DMS 273 treated with DMSO at 0.1 percent for 48 hours (cell line): ENCODE measurements around the gene RUBCN.
"Not testable (repeated sequence)": the region's sequence is repeated elsewhere in the genome, so short reads cannot be mapped to it uniquely, and the experiment has no call there.

Source experiments
- DNase-seq: peaks from one replicate; lab custom pipeline; 2025; lab: John Stamatoyannopoulos, UW

The RUBCN gene

GRCh38 chr3:197685546-197685945 is 51.2 kb downstream of the RUBCN start:
- no peak for DNase-seq

GRCh38 chr3:197683191-197683590 is 53.5 kb downstream of the RUBCN start:
- no peak for DNase-seq

- DNase-seq: no peak
Observed at GRCh38 chr3:197682713-197683112, 54.0 kb downstream of the RUBCN start.

GRCh38 chr3:197680955-197681521 is 55.7 kb downstream of the RUBCN start:
- DNase-seq: no peak

GRCh38 chr3:197675951-197676350 is 60.8 kb downstream of the RUBCN start:
- no peak for DNase-seq

- no peak for DNase-seq
Observed at GRCh38 chr3:197675563-197675860, 61.2 kb downstream of the RUBCN start.

GRCh38 chr3:197674741-197675562 is 61.8 kb downstream of the RUBCN start:
- DNase-seq: no peak

GRCh38 chr3:197673170-197673569 is 63.5 kb downstream of the RUBCN start:
- no peak for DNase-seq

- DNase-seq: no peak
Observed at GRCh38 chr3:197670361-197670760, 66.3 kb downstream of the RUBCN start.

GRCh38 chr3:197667968-197668367 is 68.7 kb downstream of the RUBCN start:
- DNase-seq: no peak

GRCh38 chr3:197667293-197667692 is 69.4 kb downstream of the RUBCN start:
- DNase-seq: not testable (repeated sequence)

GRCh38 chr3:197666221-197666842 is 70.4 kb downstream of the RUBCN start:
- not testable (repeated sequence) for DNase-seq

GRCh38 chr3:197665549-197665948 is 71.2 kb downstream of the RUBCN start:
- DNase-seq: not testable (repeated sequence)

- not testable (repeated sequence) for DNase-seq
Observed at GRCh38 chr3:197665142-197665491, 71.6 kb downstream of the RUBCN start.

- DNase-seq: not testable (repeated sequence)
Observed at GRCh38 chr3:197664414-197665141, 72.1 kb downstream of the RUBCN start.

- DNase-seq: not testable (repeated sequence)
Observed at GRCh38 chr3:197663367-197664140, 73.2 kb downstream of the RUBCN start.

GRCh38 chr3:197662352-197662751 is 74.4 kb downstream of the RUBCN start:
- not testable (repeated sequence) for DNase-seq

- DNase-seq: not testable (repeated sequence)
Observed at GRCh38 chr3:197661874-197662273, 74.8 kb downstream of the RUBCN start.

- not testable (repeated sequence) for DNase-seq
Observed at GRCh38 chr3:197661234-197661834, 75.4 kb downstream of the RUBCN start.

GRCh38 chr3:197659701-197660100 is 77.0 kb downstream of the RUBCN start:
- not testable (repeated sequence) for DNase-seq

GRCh38 chr3:197659144-197659543 is 77.6 kb downstream of the RUBCN start:
- DNase-seq: not testable (repeated sequence)
